ENCODE data around the gene LHX3. TPM values are rescaled to one million over a fixed set of nuclear protein-coding genes. Genes with fewer than 3 reads are reported as not detected.

LHX3 gene
- total and polyA plus RNA-seq, 2 of the 8 experiments (the other 6 are each of a cell fraction or from before 2014, with no cell fraction given) = 0.02 TPM; not detected in 1

- H2AFZ ChIP-seq (ENCODE audit: low read length) = no peak overlapping the region
- H3K27me3 ChIP-seq (replicated peaks in 1 of 4; ENCODE audit: control insufficient read depth in 3 of 4, extremely low read depth in 1 of 4, insufficient read depth in 3 of 4, low read length in 3 of 4) = peaks cover 0 to 4% (median 3%) of the 10 kb centered on the region in 4 experiments; a peak in 4 of 7 replicates
- no peak overlapping the region for H3K56ac ChIP-seq (replicated peaks; ENCODE audit: insufficient read length, low read depth, low read length)
- H3K9me3 ChIP-seq (ENCODE audit: insufficient read depth in 2 of 2, low read depth in 1 of 2, low read length in 1 of 2) = no peaks in the 10 kb centered on the region
- H2BK120ac ChIP-seq (replicated peaks; ENCODE audit: low read depth, low read length) = no peak overlapping the region
- H4K8ac ChIP-seq (ENCODE audit: extremely low read depth, insufficient read depth, low read length) = no peak overlapping the region
- H2BK15ac ChIP-seq (ENCODE audit: low read length) = no peak overlapping the region
- no peaks in the 10 kb centered on the region for H3K79me2 ChIP-seq (ENCODE audit: control insufficient read depth in 1 of 2, insufficient read depth in 2 of 2, low read length in 2 of 2)
- H3K4me1 ChIP-seq (replicated peaks in 1 of 4; ENCODE audit: control insufficient read depth in 3 of 4, insufficient read depth in 4 of 4, low read length in 3 of 4) = peaks cover 0 to 23% (median 18%) of the 10 kb centered on the region in 4 experiments; a peak in 6 of 7 replicates
- H3K4me3 ChIP-seq (ENCODE audit: extremely low read depth in 1 of 4, insufficient read depth in 2 of 4, low read depth in 3 of 4, low read length in 4 of 4) = no peak overlapping the region
- peak overlapping the region; percentile 25; the same call in 1 of the 2 replicates for H3K18ac ChIP-seq (ENCODE audit: extremely low read depth, low read length)
- no peak for FAIRE-seq
- H3K23me2 ChIP-seq (ENCODE audit: low read depth, low read length) = peaks cover 5% of the 10 kb centered on the region; the same call in 1 of the 2 replicates
- H2AK5ac ChIP-seq (ENCODE audit: low read depth, low read length) = peak overlapping the region; percentile 82; the same call in 1 of the 2 replicates
- 74% methylated on average over 22 of the region's 24 CpGs; no CpG with 5 or more reads in 1 of the 2 experiments for WGBS, 2 experiments (ENCODE audit: extremely low coverage in 1 of 2, insufficient coverage in 1 of 2, insufficient read length in 1 of 2, insufficient replicate concordance in 2 of 2, low coverage in 1 of 2, low lambda C conversion rate in 2 of 2, missing lambda C conversion rate in 1 of 2)
- H3K4me2 ChIP-seq (ENCODE audit: insufficient read depth in 1 of 2, low read depth in 2 of 2, low read length in 2 of 2) = no peak overlapping the region
- no peaks in the 10 kb centered on the region for H3K79me1 ChIP-seq (ENCODE audit: low read depth, low read length)
- POLR2A ChIA-PET (ENCODE audit: partially characterized antibody) = no interaction called here
- CTCF ChIA-PET (ENCODE audit: partially characterized antibody) = interaction anchor here (0.6 to 1.1 kb wide), 3 partner anchors 15 to 71 kb away, joined by 3 to 4 read pairs (median 3); no protein-coding TSS in a partner anchor
- H3K14ac ChIP-seq (ENCODE audit: insufficient read length) = no peak overlapping the region
- peak overlapping the region; percentile 90 for H4K91ac ChIP-seq (replicated peaks; ENCODE audit: insufficient read length, low read length)
- H4K5ac ChIP-seq (ENCODE audit: insufficient read length, low read depth, low read length) = no peak overlapping the region
- no peaks in the 10 kb centered on the region for H3K36me3 ChIP-seq (ENCODE audit: control insufficient read depth in 2 of 4, insufficient read depth in 4 of 4, low read length in 3 of 4)
- H4K20me1 ChIP-seq (replicated peaks in 1 of 2; ENCODE audit: control insufficient read depth in 1 of 2, insufficient read depth in 2 of 2, low read length in 2 of 2) = no peaks in the 10 kb centered on the region
- no peak overlapping the region for H3K4ac ChIP-seq (replicated peaks; ENCODE audit: insufficient read length, low read depth, low read length)
- no peak overlapping the region for H3K9ac ChIP-seq (replicated peaks in 1 of 4; ENCODE audit: extremely low read depth in 1 of 4, low read depth in 3 of 4, low read length in 3 of 4)
- no peak overlapping the region for H3K27ac ChIP-seq (ENCODE audit: low read depth, low read length)
- H2BK20ac ChIP-seq (ENCODE audit: low read length) = peak overlapping the region; percentile 55; the same call in 1 of the 2 replicates
- H2BK5ac ChIP-seq (ENCODE audit: low read depth, low read length) = no peak overlapping the region
- H3K23ac ChIP-seq (ENCODE audit: insufficient read length) = no peak overlapping the region
- H2BK12ac ChIP-seq (ENCODE audit: low read depth, low read length) = peak overlapping the region; percentile 62; the same call in 1 of the 2 replicates
- peak in 1 of 2 experiments; percentile 42 for DNase-seq (ENCODE audit: low read depth in 1 of 2, low spot score in 2 of 2)
- TF ChIP-seq SRF (IDR thresholded peaks at IDR 0.05; ENCODE audit: low read depth, low read length) = no peak
- no peak for TF ChIP-seq SIX5 (IDR thresholded peaks at IDR 0.05; ENCODE audit: low read depth, low read length)
- TF ChIP-seq SIRT6 (IDR thresholded peaks at IDR 0.05; ENCODE audit: low read length) = no peak
- no peak for TF ChIP-seq USF2 (IDR thresholded peaks at IDR 0.05; ENCODE audit: low read length)
- TF ChIP-seq CHD2 (IDR thresholded peaks at IDR 0.05; ENCODE audit: low read length) = no peak
- TF ChIP-seq HDAC6 (IDR thresholded peaks at IDR 0.05; ENCODE audit: low read depth, low read length) = no peak
- no peak for TF ChIP-seq POU5F1 (IDR thresholded peaks at IDR 0.05; ENCODE audit: low read depth, low read length)
- no peak for TF ChIP-seq TCF12 (IDR thresholded peaks at IDR 0.05; ENCODE audit: low read depth, low read length)
- TF ChIP-seq RBBP5 (IDR thresholded peaks at IDR 0.05; ENCODE audit: borderline replicate concordance, low read depth, low read length) = no peak
- no peak for TF ChIP-seq GTF2F1 (IDR thresholded peaks at IDR 0.05; ENCODE audit: borderline replicate concordance, low read depth, low read length)
Observed at GRCh38 chr9:136153381-136154065, 51.4 kb downstream of the LHX3 start.

All from H1 (cell line).